BE2C (cell line): ENCODE data around the gene NFYA.

Experiments used
- DNase-seq: peaks from one replicate; pipeline ENCODE4 v3.0.0-alpha.2; 2020
- H3K27me3 ChIP-seq: fragments of 250-450 bp; sonication (Bioruptor Pico); 2 replicates; pipeline ENCODE4 v1.5.1; 2020; ENCODE audit warnings: mild to moderate bottlenecking
- H3K36me3 ChIP-seq: fragments of 250-450 bp; sonication (Bioruptor Pico); 2 replicates; pipeline ENCODE4 v1.5.1; 2020; ENCODE audit warnings: mild to moderate bottlenecking
- H3K4me1 ChIP-seq: fragments of 250-450 bp; sonication (Bioruptor Pico); 2 replicates; pipeline ENCODE4 v1.5.1; 2020
- H3K4me3 ChIP-seq: 2 replicates; pipeline ENCODE4 v1.5.1; 2011; ENCODE audit warnings: low read depth, low read length
- H3K9me3 ChIP-seq: fragments of 250-450 bp; sonication (Bioruptor Pico); 2 replicates; pipeline ENCODE4 v1.5.1; 2020
- CTCF ChIP-seq: IDR thresholded peaks from 2 replicates; pipeline ENCODE4 v1.5.1; 2012; ENCODE audit warnings: mild to moderate bottlenecking, low read depth, low read length

Gene NFYA

GRCh38 chr6:41077536-41077935 lies 4.8 kb downstream of the NFYA start:
- H3K36me3 ChIP-seq, result peaks cover 24% of the 10 kb centered on the region
- H3K27me3 ChIP-seq, result no peaks in the 10 kb centered on the region
- no peak for TF ChIP-seq CTCF
- H3K4me3 ChIP-seq, result no peak overlapping the region
- H3K4me1 ChIP-seq, result no peaks in the 10 kb centered on the region; the same call in none of the 2 replicates
- H3K9me3 ChIP-seq, result no peaks in the 10 kb centered on the region
- DNase-seq, result no peak

- H3K4me3 ChIP-seq, result no peak overlapping the region
- no peaks in the 10 kb centered on the region for H3K27me3 ChIP-seq
- H3K4me1 ChIP-seq, result no peaks in the 10 kb centered on the region; the same call in none of the 2 replicates
- H3K9me3 ChIP-seq, result no peaks in the 10 kb centered on the region
- TF ChIP-seq CTCF, result no peak
- peaks cover 30% of the 10 kb centered on the region for H3K36me3 ChIP-seq
- DNase-seq, result no peak
These were observed 5.3 kb downstream of the NFYA start for GRCh38 chr6:41078101-41078500.

GRCh38 chr6:41079080-41079479 lies 6.3 kb downstream of the NFYA start:
- no peak for TF ChIP-seq CTCF
- H3K4me1 ChIP-seq, result no peaks in the 10 kb centered on the region; the same call in none of the 2 replicates
- peaks cover 39% of the 10 kb centered on the region for H3K36me3 ChIP-seq
- no peaks in the 10 kb centered on the region for H3K27me3 ChIP-seq
- no peak overlapping the region for H3K4me3 ChIP-seq
- no peaks in the 10 kb centered on the region for H3K9me3 ChIP-seq
- no peak for DNase-seq

GRCh38 chr6:41080621-41081020 lies 7.8 kb downstream of the NFYA start:
- Histone ChIP-seq H3K36me3 (peaks cover 54% of the 10 kb centered on the region), H3K9me3 (no peaks in the 10 kb centered on the region), H3K4me3 (no peak overlapping the region), H3K27me3 (no peaks in the 10 kb centered on the region), H3K4me1 (no peaks in the 10 kb centered on the region)
- no peak for TF ChIP-seq CTCF
- no peak for DNase-seq

- Histone ChIP-seq H3K36me3 (peaks cover 74% of the 10 kb centered on the region), H3K9me3 (no peaks in the 10 kb centered on the region), H3K27me3 (no peaks in the 10 kb centered on the region), H3K4me3 (no peak overlapping the region), H3K4me1 (no peaks in the 10 kb centered on the region)
- no peak for DNase-seq
- TF ChIP-seq CTCF, result no peak
These were observed 10.3 kb downstream of the NFYA start for GRCh38 chr6:41083072-41083471.

- Histone ChIP-seq H3K36me3 (peaks cover 73% of the 10 kb centered on the region), H3K27me3 (no peaks in the 10 kb centered on the region), H3K9me3 (no peaks in the 10 kb centered on the region), H3K4me1 (no peaks in the 10 kb centered on the region), H3K4me3 (no peak overlapping the region)
- no peak for DNase-seq
- no peak for TF ChIP-seq CTCF
These were observed 12.4 kb downstream of the NFYA start for GRCh38 chr6:41085182-41085581.
